ENCODE results near the gene CEP131. TPM values are rescaled to one million over a fixed set of nuclear protein-coding genes. Genes with fewer than 3 reads are reported as not detected.

The CEP131 gene
- total and polyA plus RNA-seq, 2 donors (not counting 3 experiments of a cell fraction or from before 2014, with no cell fraction given), result 5.3 to 17.9 TPM

GRCh38 chr17:81158688-81159590 lies 63.8 kb downstream of the CEP131 start:
- Histone ChIP-seq H3K79me2 (ENCODE audit: control insufficient read depth, insufficient read depth, low read length) (no peaks in the 10 kb centered on the region), H3K4me3 (replicated peaks in 1 of 3; ENCODE audit: insufficient read depth in 1 of 3, low read depth in 1 of 3, low read length in 3 of 3) (no peak overlapping the region), H3K9me1 (replicated peaks; ENCODE audit: control insufficient read depth, extremely low read depth, insufficient read depth, low read length) (no peaks in the 10 kb centered on the region), H3K4me2 (ENCODE audit: insufficient read depth, low read length) (no peak overlapping the region), H3K36me3 (ENCODE audit: control insufficient read depth in 2 of 2, extremely low read depth in 1 of 2, insufficient read depth in 2 of 2, low read length in 2 of 2) (no peaks in the 10 kb centered on the region), H3K9me3 (replicated peaks; ENCODE audit: control insufficient read depth, insufficient read depth, low read length) (no peaks in the 10 kb centered on the region), H3K9ac (replicated peaks; ENCODE audit: extremely low read depth, insufficient read depth, low read length) (no peak overlapping the region), H2AFZ (ENCODE audit: low read depth, low read length) (no peak overlapping the region), H3K27me3 (ENCODE audit: control insufficient read depth in 2 of 2, insufficient read depth in 2 of 2, low read length in 2 of 2) (no peaks in the 10 kb centered on the region), H4K20me1 (replicated peaks; ENCODE audit: control insufficient read depth, extremely low read depth, insufficient read depth, low read length) (no peaks in the 10 kb centered on the region), H3K4me1 (ENCODE audit: control insufficient read depth, extremely low read depth, insufficient read depth, low read length) (peaks cover 4% of the 10 kb centered on the region), H3K27ac (ENCODE audit: insufficient read depth, low read depth, low read length) (no peak overlapping the region)
- CTCF ChIA-PET, result interaction anchor here (1.0 kb wide), 1 partner anchor 16 kb away, joined by 3 read pairs; no protein-coding TSS in a partner anchor
- BruUV-seq (replicated peaks), result no TSS peak
- POLR2A ChIA-PET, result no interaction called here
- DNase-seq (ENCODE audit: low read depth, low spot score) (no peak), FAIRE-seq (no peak)
- dilution Hi-C loops (cut with MboI; ENCODE audit: extremely low pct_ligation_motif_present, low sequenced_read_pairs), result no loop called here
- TF ChIP-seq POLR2AphosphoS5 (IDR thresholded peaks at IDR 0.05; ENCODE audit: insufficient read depth, low read depth, low read length) (no peak), EZH2 (IDR thresholded peaks at IDR 0.05; ENCODE audit: borderline replicate concordance, low read depth, low read length, severe bottlenecking) (no peak), GATA2 (IDR thresholded peaks at IDR 0.05; ENCODE audit: insufficient read depth, insufficient read length, low read depth, low read length) (no peak), FOS (IDR thresholded peaks at IDR 0.05; ENCODE audit: borderline replicate concordance, insufficient read depth, low read length) (no peak), MAX (IDR thresholded peaks at IDR 0.05; ENCODE audit: insufficient read depth, insufficient read length) (no peak), POLR2A (IDR thresholded peaks at IDR 0.05; ENCODE audit: low read depth, low read length) (no peak), MYC (IDR thresholded peaks at IDR 0.05; ENCODE audit: low read depth, low read length) (no peak), JUN (IDR thresholded peaks at IDR 0.05; ENCODE audit: borderline replicate concordance, insufficient read depth, insufficient read length, low read depth) (no peak), CTCF (IDR thresholded peaks at IDR 0.05; ENCODE audit: extremely low read depth in 1 of 2, insufficient read depth in 1 of 2, low read depth in 1 of 2, low read length in 2 of 2) (no peak)
- intact Hi-C loops (cut with micrococcal nuclease), result no loop called here
